Sigmoid colon (tissue), 7 donors: ENCODE data around the gene SNX32. TPM values are rescaled to one million over a fixed set of nuclear protein-coding genes. Genes with fewer than 3 reads are reported as not detected.

Source experiments
- DNase-seq: peaks from one replicate; pipeline ENCODE4 v3.0.0-alpha.2; 2019
- H3K27ac ChIP-seq, 4 donors: fragments of 200-600 bp; sonication (generic); one replicate each; pipeline ENCODE4 v1.5.1; 2016 to 2019; ENCODE audit warnings: mild to moderate bottlenecking in 1 of 4
- H3K27me3 ChIP-seq, 3 donors: fragments of 200-600 bp; sonication (generic); one replicate each; pipeline ENCODE4 v1.5.1; 2019; ENCODE audit warnings: mild to moderate bottlenecking in 1 of 3
- H3K36me3 ChIP-seq, 4 donors: fragments of 200-600 bp; sonication (generic); one replicate each; pipeline ENCODE4 v1.5.1; 2016 to 2019
- H3K4me1 ChIP-seq, 4 donors: fragments of 200-600 bp; sonication (generic); one replicate each; pipeline ENCODE4 v1.5.1; 2017 to 2019
- H3K4me3 ChIP-seq, 4 donors: fragments of 200-600 bp; sonication (generic); one replicate each; pipeline ENCODE4 v1.5.1; 2017 to 2019; ENCODE audit warnings: mild to moderate bottlenecking in 2 of 4, moderate library complexity in 1 of 4
- H3K9me3 ChIP-seq, 4 donors: fragments of 200-600 bp in 3 of 4; sonication (generic) in 3 of 4; one replicate each; pipeline versions ENCODE4 v1.5.1 to v1.6.1; 2013 to 2019
- CTCF ChIP-seq, 4 experiments: fragments of 450-650 bp in 3 of 4; fragments of 200-600 bp in 1 of 4; IDR thresholded peaks; one replicate each; pipeline ENCODE4 v1.5.1; 2016 to 2019; ENCODE audit warnings: antibody characterized with exemption in 4 of 4, mild to moderate bottlenecking in 3 of 4, moderate library complexity in 2 of 4
- EP300 ChIP-seq, 4 donors: sonication (generic); formaldehyde crosslinking; IDR thresholded peaks; one replicate each; pipeline ENCODE4 v1.6.1; 2017; ENCODE audit warnings: antibody characterized with exemption in 4 of 4
- POLR2A ChIP-seq, 2 donors: fragments of 450-650 bp; IDR thresholded peaks; one replicate each; pipeline ENCODE4 v1.6.1; 2016; ENCODE audit warnings: antibody characterized with exemption in 2 of 2, mild to moderate bottlenecking in 2 of 2, moderate library complexity in 2 of 2
- POLR2AphosphoS5 ChIP-seq, 4 donors: sonication (generic); formaldehyde crosslinking; IDR thresholded peaks; one replicate each; pipeline ENCODE4 v1.6.1; 2017; ENCODE audit warnings: antibody characterized with exemption in 4 of 4
- WGBS, 2 donors: extraction: QIAGEN DNeasy Blood & Tissue Kit; methylation state at CpG; one replicate each; pipeline ENCODE4 v1.1.7; 2013; 5-methylcytosine and 5-hydroxymethylcytosine counted together
- intact Hi-C: fragments of 100-400 bp; cut with DNase I; formaldehyde crosslinking; loops from one replicate; pipeline ENCODE4 v1.15.1; 2023
- polyA plus RNA-seq, 3 donors: library from polyadenylated mRNA; stranded (reverse); fragments of 200-250 nt; gene quantifications; one replicate each; pipeline ENCODE4 v1.2.3, GENCODE V29; 2013
- total RNA-seq, 4 donors: library from RNA; depleted of rRNA; stranded (reverse); fragments of >200 nt; gene quantifications; one replicate each; pipeline ENCODE4 v1.1.0, GENCODE V29; 2016
- donor health status: healthy with polysubstance abuse.
- donor health status: Bipolar disorder and iron deficiency.
- donor health status: healthy.

The SNX32 gene
- total and polyA plus RNA-seq, 7 donors = 0.27 to 1.5 (median 0.70) TPM; not detected in 1

GRCh38 chr11:65794570-65795510 lies 38.9 kb upstream of the SNX32 start:
- H3K27ac ChIP-seq = no peak overlapping the region
- TF ChIP-seq EP300 (IDR thresholded peaks at IDR 0.05) (no peak), CTCF (IDR thresholded peaks at IDR 0.05) (no peak), POLR2A (IDR thresholded peaks at IDR 0.05) (no peak), POLR2AphosphoS5 (IDR thresholded peaks at IDR 0.05) (no peak)
- DNase-seq = no peak
- intact Hi-C loops = no loop called here
- no peaks in the 10 kb centered on the region for H3K9me3 ChIP-seq
- H3K36me3 ChIP-seq = no peaks in the 10 kb centered on the region
- peaks cover 0 to 37% (median 21%) of the 10 kb centered on the region in 3 donors for H3K27me3 ChIP-seq
- H3K4me3 ChIP-seq = no peak overlapping the region
- H3K4me1 ChIP-seq = no peaks in the 10 kb centered on the region
- WGBS, 2 donors = 81 to 89% methylated on average over 42 of the region's 42 CpGs

- Histone ChIP-seq H3K4me1 (no peaks in the 10 kb centered on the region), H3K27ac (no peak overlapping the region), H3K4me3 (no peak overlapping the region), H3K36me3 (no peaks in the 10 kb centered on the region), H3K27me3 (peaks cover 0 to 49% (median 39%) of the 10 kb centered on the region in 3 donors), H3K9me3 (no peaks in the 10 kb centered on the region)
- WGBS, 2 donors = 71 to 74% methylated on average over 15 of the region's 15 CpGs
- intact Hi-C loops = no loop called here
- DNase-seq = no peak
- TF ChIP-seq POLR2A (IDR thresholded peaks at IDR 0.05) (no peak), POLR2AphosphoS5 (IDR thresholded peaks at IDR 0.05) (no peak), CTCF (IDR thresholded peaks at IDR 0.05) (no peak), EP300 (IDR thresholded peaks at IDR 0.05) (no peak)
These were observed 36.8 kb upstream of the SNX32 start for GRCh38 chr11:65796726-65797601.

GRCh38 chr11:65797711-65798110 lies 36.1 kb upstream of the SNX32 start:
- Histone ChIP-seq H3K36me3 (no peaks in the 10 kb centered on the region), H3K27me3 (peaks cover 5 to 57% (median 44%) of the 10 kb centered on the region in 3 donors), H3K4me3 (no peak overlapping the region), H3K9me3 (no peaks in the 10 kb centered on the region), H3K4me1 (no peaks in the 10 kb centered on the region), H3K27ac (no peak overlapping the region)
- DNase-seq = no peak
- no peak for TF ChIP-seq CTCF (IDR thresholded peaks at IDR 0.05)
- no peak for TF ChIP-seq POLR2AphosphoS5 (IDR thresholded peaks at IDR 0.05)
- no peak for TF ChIP-seq EP300 (IDR thresholded peaks at IDR 0.05)
- no peak for TF ChIP-seq POLR2A (IDR thresholded peaks at IDR 0.05)
- WGBS, 2 donors = 34 to 77% methylated on average over 13 of the region's 13 CpGs
- intact Hi-C loops = no loop called here

GRCh38 chr11:65798882-65799281 lies 34.9 kb upstream of the SNX32 start:
- DNase-seq = no peak
- Histone ChIP-seq H3K36me3 (no peaks in the 10 kb centered on the region), H3K9me3 (no peaks in the 10 kb centered on the region), H3K27ac (no peak overlapping the region), H3K4me3 (no peak overlapping the region), H3K27me3 (peaks cover 16 to 68% (median 53%) of the 10 kb centered on the region in 3 donors), H3K4me1 (no peaks in the 10 kb centered on the region)
- intact Hi-C loops = no loop called here
- TF ChIP-seq EP300 (IDR thresholded peaks at IDR 0.05) (no peak), CTCF (IDR thresholded peaks at IDR 0.05) (no peak), POLR2AphosphoS5 (IDR thresholded peaks at IDR 0.05) (no peak), POLR2A (IDR thresholded peaks at IDR 0.05) (no peak)
- WGBS, 2 donors = 94 to 95% methylated on average over 8 of the region's 8 CpGs
